Measurements from ENCODE around the gene PGM5. TPM values are rescaled to one million over a fixed set of nuclear protein-coding genes. Genes with fewer than 3 reads are reported as not detected.

Gene PGM5
- total and polyA plus RNA-seq, 2 donors from 2014 or later = 16.3 to 53.1 TPM

DNA sequence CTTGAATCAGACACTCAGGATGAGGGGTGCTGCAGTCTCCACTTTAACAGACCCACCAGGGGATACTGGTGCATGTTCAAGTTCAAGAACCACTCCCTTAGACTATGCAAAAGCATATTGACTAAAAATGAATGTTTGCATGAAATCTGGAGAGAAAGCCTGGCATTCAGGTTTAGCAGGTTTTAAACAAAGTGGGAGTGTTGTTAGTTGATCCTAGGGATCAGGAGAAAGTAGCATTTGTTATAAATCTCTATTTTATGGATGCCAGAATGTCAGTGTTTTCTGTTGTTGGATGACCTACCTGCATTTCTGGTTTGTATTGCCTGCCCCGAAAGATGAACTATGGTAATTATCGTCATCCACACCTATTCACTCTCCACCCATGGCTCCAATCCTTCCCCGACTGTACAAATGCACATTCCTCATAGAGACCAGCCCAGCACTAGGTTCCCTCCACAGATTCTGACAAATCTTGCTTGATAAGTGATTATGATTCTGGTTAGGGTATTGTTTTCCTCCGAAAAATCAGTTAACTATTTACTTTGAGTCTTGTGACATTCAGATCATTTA lies 167.0 kb downstream of the PGM5 start:
- Histone ChIP-seq H3K27me3 (ENCODE audit: control insufficient read depth, insufficient read depth, low read length) (no peaks in the 10 kb centered on the region), H3K36me3 (ENCODE audit: control insufficient read depth in 2 of 3, insufficient read depth in 3 of 3, low read length in 3 of 3) (no peaks in the 10 kb centered on the region), H3K4me3 (ENCODE audit: low read length in 3 of 3) (no peak overlapping the region), H3K27ac (ENCODE audit: low read depth in 2 of 2, low read length in 2 of 2) (no peak overlapping the region), H3K4me1 (ENCODE audit: control insufficient read depth in 2 of 3, insufficient read depth in 2 of 3, low read depth in 1 of 3, low read length in 3 of 3) (no peaks in the 10 kb centered on the region), H3K9me3 (ENCODE audit: control insufficient read depth in 2 of 3, insufficient read depth in 1 of 3, low read length in 3 of 3) (no peaks in the 10 kb centered on the region), H3K9ac (ENCODE audit: low read length in 3 of 3) (no peak overlapping the region)
- FAIRE-seq = no peak
- intact Hi-C loops (cut with DNase I) = no loop called here
- peak in 2 of 5 donors; percentile 59 to 60 for DNase-seq
- TF ChIP-seq, protein P1, sequence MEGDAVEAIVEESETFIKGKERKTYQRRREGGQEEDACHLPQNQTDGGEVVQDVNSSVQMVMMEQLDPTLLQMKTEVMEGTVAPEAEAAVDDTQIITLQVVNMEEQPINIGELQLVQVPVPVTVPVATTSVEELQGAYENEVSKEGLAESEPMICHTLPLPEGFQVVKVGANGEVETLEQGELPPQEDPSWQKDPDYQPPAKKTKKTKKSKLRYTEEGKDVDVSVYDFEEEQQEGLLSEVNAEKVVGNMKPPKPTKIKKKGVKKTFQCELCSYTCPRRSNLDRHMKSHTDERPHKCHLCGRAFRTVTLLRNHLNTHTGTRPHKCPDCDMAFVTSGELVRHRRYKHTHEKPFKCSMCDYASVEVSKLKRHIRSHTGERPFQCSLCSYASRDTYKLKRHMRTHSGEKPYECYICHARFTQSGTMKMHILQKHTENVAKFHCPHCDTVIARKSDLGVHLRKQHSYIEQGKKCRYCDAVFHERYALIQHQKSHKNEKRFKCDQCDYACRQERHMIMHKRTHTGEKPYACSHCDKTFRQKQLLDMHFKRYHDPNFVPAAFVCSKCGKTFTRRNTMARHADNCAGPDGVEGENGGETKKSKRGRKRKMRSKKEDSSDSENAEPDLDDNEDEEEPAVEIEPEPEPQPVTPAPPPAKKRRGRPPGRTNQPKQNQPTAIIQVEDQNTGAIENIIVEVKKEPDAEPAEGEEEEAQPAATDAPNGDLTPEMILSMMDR (IDR thresholded peaks at IDR 0.05; ENCODE audit: borderline replicate concordance, extremely low read depth, insufficient read depth) = no peak

DNA sequence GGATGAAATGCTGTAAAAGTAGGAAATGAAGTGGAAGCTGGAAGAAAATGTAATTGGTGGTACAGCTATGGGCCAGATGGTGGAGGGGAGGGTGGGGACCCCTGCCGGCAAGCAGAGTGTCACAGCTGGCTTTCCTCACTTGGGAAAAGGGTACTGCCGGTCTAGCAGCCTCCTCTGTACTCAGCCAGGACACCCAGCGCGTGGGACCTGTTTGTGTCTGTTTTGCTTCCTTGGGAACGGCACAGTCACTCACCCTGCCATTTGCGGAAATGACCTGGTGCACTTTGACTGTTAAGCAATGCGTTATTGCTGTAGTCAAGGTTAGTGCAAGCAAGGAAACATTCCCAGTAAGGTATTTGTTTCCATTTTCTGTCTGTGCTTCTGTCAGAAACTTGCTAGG lies 174.2 kb downstream of the PGM5 start:
- TF ChIP-seq, protein P1 (IDR thresholded peaks at IDR 0.05; ENCODE audit: borderline replicate concordance, extremely low read depth, insufficient read depth) = peak; percentile 12
- no peak overlapping the region for H3K9ac ChIP-seq (ENCODE audit: low read length in 3 of 3)
- no peak for FAIRE-seq
- H3K36me3 ChIP-seq (ENCODE audit: control insufficient read depth in 2 of 3, insufficient read depth in 3 of 3, low read length in 3 of 3) = no peaks in the 10 kb centered on the region
- H3K4me3 ChIP-seq (ENCODE audit: low read length in 3 of 3) = no peak overlapping the region
- no peak overlapping the region for H3K27ac ChIP-seq (ENCODE audit: low read depth in 2 of 2, low read length in 2 of 2)
- intact Hi-C loops (cut with DNase I) = no loop called here
- H3K4me1 ChIP-seq (ENCODE audit: control insufficient read depth in 2 of 3, insufficient read depth in 2 of 3, low read depth in 1 of 3, low read length in 3 of 3) = peaks cover 0 to 10% (median 3%) of the 10 kb centered on the region in 3 donors
- no peaks in the 10 kb centered on the region for H3K27me3 ChIP-seq (ENCODE audit: control insufficient read depth, insufficient read depth, low read length)
- no peaks in the 10 kb centered on the region for H3K9me3 ChIP-seq (ENCODE audit: control insufficient read depth in 2 of 3, insufficient read depth in 1 of 3, low read length in 3 of 3)
- DNase-seq = peak; percentile 83 to 95 (median 92)

DNA sequence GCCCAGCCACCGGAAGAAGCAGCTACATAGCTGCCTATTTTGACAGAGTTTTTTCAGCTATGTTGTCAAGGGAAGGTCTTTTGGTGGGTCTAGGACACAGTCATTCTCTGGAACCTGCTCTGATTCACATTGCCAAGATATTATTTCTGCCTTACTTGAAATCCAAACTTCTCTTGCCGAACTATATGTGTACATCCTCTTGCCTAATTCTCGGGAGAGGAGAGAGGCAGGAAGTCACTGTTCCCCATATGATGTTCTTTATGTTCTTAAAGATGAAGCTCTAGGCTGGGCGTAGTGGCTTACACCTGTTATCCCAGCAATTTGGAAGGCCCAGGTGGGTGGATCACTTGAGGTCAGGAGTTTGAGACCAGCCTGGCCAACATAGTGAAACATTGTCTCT lies 175.7 kb downstream of the PGM5 start:
- no peak overlapping the region for H3K9ac ChIP-seq (ENCODE audit: low read length in 3 of 3)
- FAIRE-seq (no peak), DNase-seq (no peak)
- no peak overlapping the region for H3K4me3 ChIP-seq (ENCODE audit: low read length in 3 of 3)
- no peak overlapping the region for H3K27ac ChIP-seq (ENCODE audit: low read depth in 2 of 2, low read length in 2 of 2)
- intact Hi-C loops (cut with DNase I) = no loop called here
- H3K36me3 ChIP-seq (ENCODE audit: control insufficient read depth in 2 of 3, insufficient read depth in 3 of 3, low read length in 3 of 3) = no peaks in the 10 kb centered on the region
- no peaks in the 10 kb centered on the region for H3K27me3 ChIP-seq (ENCODE audit: control insufficient read depth, insufficient read depth, low read length)
- TF ChIP-seq, protein P1 (IDR thresholded peaks at IDR 0.05; ENCODE audit: borderline replicate concordance, extremely low read depth, insufficient read depth) = no peak
- H3K4me1 ChIP-seq (ENCODE audit: control insufficient read depth in 2 of 3, insufficient read depth in 2 of 3, low read depth in 1 of 3, low read length in 3 of 3) = peaks cover 0 to 10% (median 3%) of the 10 kb centered on the region in 3 donors
- H3K9me3 ChIP-seq (ENCODE audit: control insufficient read depth in 2 of 3, insufficient read depth in 1 of 3, low read length in 3 of 3) = no peaks in the 10 kb centered on the region

DNA sequence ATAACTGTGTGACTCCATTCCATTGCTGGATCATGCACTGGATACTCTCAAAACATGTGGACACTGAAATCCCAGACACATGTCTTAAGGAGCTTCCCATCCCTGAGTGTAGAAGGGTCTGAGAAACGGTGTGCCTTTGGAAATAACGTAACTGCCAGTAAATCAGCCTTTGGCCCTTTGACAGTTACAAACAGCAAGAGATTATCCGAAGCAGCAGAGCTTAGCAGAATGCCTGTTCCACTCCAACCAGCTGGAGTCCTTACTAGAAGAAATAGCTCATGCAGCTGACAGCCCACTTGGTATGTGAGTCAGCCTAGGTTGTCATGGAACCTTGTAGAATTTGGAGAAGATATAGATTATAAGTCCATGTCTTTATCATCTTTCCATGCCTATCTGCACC lies 177.3 kb downstream of the PGM5 start:
- Histone ChIP-seq H3K9ac (ENCODE audit: low read length in 3 of 3) (no peak overlapping the region), H3K27ac (ENCODE audit: low read depth in 2 of 2, low read length in 2 of 2) (no peak overlapping the region), H3K4me1 (ENCODE audit: control insufficient read depth in 2 of 3, insufficient read depth in 2 of 3, low read depth in 1 of 3, low read length in 3 of 3) (peaks cover 0 to 10% (median 3%) of the 10 kb centered on the region in 3 donors), H3K27me3 (ENCODE audit: control insufficient read depth, insufficient read depth, low read length) (no peaks in the 10 kb centered on the region), H3K4me3 (ENCODE audit: low read length in 3 of 3) (no peak overlapping the region), H3K9me3 (ENCODE audit: control insufficient read depth in 2 of 3, insufficient read depth in 1 of 3, low read length in 3 of 3) (no peaks in the 10 kb centered on the region), H3K36me3 (ENCODE audit: control insufficient read depth in 2 of 3, insufficient read depth in 3 of 3, low read length in 3 of 3) (no peaks in the 10 kb centered on the region)
- FAIRE-seq (no peak), DNase-seq (peak in 3 of 5 donors; percentile 51 to 76 (median 76))
- intact Hi-C loops (cut with DNase I) = no loop called here
- TF ChIP-seq, protein P1 (IDR thresholded peaks at IDR 0.05; ENCODE audit: borderline replicate concordance, extremely low read depth, insufficient read depth) = no peak

Data from kidney (tissue), 14 donors.